Measurements from ENCODE around the gene SMIM41.

DNA sequence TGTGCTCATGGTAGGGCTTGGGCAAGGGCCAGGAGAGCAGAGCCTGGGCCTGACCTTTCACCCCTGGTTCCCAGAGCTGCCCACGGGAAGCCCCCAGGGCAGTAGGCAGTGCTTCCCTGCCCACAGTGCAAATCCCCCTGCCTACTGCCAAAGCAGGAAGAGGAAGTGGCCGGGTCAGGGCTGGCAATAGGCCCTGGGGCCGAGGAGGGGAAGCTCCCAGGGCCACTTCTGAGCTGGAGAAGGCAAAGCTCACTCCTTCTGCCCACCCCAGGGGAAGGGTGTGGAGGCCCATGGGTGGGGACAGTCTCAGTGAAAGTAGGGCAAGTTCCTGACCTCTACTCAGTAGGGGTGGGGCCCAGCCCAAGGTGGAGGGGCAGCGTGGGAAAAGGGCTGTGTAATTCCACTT, 33.7 kb upstream of the SMIM41 start:
- TF ChIP-seq, protein P1, sequence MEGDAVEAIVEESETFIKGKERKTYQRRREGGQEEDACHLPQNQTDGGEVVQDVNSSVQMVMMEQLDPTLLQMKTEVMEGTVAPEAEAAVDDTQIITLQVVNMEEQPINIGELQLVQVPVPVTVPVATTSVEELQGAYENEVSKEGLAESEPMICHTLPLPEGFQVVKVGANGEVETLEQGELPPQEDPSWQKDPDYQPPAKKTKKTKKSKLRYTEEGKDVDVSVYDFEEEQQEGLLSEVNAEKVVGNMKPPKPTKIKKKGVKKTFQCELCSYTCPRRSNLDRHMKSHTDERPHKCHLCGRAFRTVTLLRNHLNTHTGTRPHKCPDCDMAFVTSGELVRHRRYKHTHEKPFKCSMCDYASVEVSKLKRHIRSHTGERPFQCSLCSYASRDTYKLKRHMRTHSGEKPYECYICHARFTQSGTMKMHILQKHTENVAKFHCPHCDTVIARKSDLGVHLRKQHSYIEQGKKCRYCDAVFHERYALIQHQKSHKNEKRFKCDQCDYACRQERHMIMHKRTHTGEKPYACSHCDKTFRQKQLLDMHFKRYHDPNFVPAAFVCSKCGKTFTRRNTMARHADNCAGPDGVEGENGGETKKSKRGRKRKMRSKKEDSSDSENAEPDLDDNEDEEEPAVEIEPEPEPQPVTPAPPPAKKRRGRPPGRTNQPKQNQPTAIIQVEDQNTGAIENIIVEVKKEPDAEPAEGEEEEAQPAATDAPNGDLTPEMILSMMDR (IDR thresholded peaks at IDR 0.05): no peak
- TF ChIP-seq POLR2A (IDR thresholded peaks at IDR 0.05): peak in 1 of 4 donors; percentile 51
- peak in 1 of 2 donors; percentile 47 for TF ChIP-seq POLR2AphosphoS5 (IDR thresholded peaks at IDR 0.05)
- peak in 1 of 4 donors; percentile 13 for TF ChIP-seq EP300 (IDR thresholded peaks at IDR 0.05)
